Activated CD4-positive, alpha-beta T cell treated with anti-CD3 and anti-CD28 coated beads, Interleukin-2, amount 50 U/mL, for 4 hours (primary cell): ENCODE data around the gene C2CD5.
"Not testable (repeated sequence)": the region's sequence is repeated elsewhere in the genome, so short reads cannot be mapped to it uniquely, and the experiment has no call there.

Experiments
- DNase-seq, 2 experiments: peaks; one replicate each; pipeline ENCODE4 v3.0.0-alpha.2; 2020

The C2CD5 gene, protein sequence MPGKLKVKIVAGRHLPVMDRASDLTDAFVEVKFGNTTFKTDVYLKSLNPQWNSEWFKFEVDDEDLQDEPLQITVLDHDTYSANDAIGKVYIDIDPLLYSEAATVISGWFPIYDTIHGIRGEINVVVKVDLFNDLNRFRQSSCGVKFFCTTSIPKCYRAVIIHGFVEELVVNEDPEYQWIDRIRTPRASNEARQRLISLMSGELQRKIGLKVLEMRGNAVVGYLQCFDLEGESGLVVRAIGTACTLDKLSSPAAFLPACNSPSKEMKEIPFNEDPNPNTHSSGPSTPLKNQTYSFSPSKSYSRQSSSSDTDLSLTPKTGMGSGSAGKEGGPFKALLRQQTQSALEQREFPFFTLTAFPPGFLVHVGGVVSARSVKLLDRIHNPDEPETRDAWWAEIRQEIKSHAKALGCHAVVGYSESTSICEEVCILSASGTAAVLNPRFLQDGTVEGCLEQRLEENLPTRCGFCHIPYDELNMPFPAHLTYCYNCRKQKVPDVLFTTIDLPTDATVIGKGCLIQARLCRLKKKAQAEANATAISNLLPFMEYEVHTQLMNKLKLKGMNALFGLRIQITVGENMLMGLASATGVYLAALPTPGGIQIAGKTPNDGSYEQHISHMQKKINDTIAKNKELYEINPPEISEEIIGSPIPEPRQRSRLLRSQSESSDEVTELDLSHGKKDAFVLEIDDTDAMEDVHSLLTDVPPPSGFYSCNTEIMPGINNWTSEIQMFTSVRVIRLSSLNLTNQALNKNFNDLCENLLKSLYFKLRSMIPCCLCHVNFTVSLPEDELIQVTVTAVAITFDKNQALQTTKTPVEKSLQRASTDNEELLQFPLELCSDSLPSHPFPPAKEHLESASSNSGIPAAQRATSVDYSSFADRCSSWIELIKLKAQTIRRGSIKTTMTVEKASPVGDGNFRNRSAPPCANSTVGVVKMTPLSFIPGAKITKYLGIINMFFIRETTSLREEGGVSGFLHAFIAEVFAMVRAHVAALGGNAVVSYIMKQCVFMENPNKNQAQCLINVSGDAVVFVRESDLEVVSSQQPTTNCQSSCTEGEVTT

DNA sequence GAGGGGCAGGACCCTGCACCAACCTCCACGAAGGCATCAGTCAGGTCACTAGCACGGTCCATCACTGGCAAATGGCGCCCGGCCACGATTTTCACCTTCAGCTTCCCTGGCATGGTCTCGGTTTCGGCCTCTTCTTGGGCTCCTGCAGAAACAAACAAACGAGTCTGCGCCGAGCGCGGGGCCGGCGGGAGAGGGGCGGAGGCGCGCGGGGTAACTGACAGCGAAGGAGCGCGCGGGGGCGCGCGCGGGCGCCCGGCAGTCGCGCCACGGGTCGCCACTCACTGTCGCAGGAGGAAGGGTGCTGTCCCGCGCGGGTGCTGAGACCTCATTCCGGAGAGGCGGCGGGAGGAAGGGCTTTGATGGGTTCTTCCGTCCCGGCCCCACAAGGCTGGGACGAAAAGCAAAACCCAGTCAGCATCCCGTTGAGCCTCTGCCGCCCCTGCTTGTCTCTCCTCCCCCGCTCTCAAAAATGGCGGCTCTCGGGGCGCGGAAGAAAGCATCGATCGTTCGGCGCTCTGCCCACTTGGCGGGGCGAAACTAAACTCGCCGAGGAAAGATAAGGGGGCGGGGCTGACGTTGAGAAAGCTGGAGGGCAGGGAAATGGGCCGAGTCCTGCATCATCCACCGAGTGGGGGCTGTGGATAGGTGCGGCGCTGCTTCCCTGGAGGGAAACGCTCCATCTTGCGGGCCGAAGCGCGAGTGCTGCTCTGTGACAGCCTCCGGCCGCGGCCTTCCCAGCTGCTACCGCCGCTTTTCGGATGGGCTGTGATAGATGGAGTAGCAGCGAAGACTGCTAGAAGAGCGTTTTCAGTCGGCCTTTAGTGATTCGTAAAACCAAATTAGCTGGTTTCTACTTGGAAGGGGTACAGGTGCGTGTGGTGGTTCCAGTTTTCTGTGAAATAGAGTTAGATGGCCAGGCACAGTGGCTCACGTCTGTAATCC, at the start of gene C2CD5:
Gene C2CD5, minus strand, starts transcription at position 505 of the 942 bp plus-strand sequence. Its CDS starts 392 bp downstream, at position 113.
- peak; percentile 96 for DNase-seq

DNA sequence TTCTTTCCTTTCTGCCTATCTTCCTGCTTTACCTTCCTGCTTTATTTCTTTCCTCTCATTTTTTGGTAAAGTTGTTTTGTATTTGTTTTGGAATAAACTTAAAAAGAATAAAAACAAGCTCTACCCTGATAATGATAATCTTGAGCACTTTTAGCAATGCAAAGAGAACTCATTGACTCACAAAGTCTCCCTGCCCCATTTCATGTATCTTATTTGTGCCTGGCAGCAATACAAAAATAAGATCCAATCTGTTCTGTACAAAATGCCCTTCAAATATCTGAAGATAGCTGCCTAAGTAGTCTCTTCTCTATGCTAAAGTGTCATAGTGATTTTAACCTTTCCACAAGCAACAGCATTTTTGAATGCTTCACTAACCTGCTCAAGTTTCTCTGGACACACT, 49.5 kb upstream of the C2CD5 start:
- no peak for DNase-seq

DNA sequence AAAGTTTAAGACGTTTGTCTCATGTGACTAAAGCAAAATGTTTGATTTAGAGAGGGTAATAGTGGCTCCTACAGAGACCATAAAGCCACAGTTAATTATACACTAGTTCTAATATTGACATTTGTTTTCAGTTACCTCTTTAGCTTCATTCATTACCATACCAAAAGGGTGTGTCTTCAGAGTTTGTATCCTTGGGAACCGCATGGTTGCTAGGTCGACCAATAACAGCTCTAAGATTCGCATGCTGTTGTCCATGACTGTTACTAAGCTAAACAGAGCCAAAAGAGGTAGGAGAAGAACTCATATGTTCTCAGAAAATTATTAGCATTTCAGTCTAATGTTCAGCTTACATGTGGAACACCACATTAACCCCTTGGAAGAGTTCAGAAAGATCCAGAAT, 44.5 kb upstream of the C2CD5 start:
- DNase-seq = no peak

DNA sequence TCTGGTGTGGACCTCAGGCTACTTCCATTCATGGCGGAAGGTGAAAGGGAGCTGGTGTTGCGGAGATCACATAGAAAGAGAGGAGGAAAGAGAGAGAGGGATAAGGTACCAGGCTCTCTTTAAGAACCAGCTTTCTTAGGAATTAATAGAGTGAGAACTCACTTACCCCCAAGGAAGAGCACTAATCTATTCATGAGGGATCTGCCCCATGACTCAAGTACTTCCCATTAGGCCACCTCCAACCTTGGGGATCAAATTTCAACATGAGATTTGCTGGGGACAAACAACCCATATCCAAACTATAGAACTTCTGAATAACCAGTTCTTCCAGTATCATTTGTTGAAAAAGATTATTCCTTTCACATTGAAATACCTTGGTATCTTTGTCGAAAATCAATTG, 34.0 kb upstream of the C2CD5 start:
- no peak for DNase-seq

DNA sequence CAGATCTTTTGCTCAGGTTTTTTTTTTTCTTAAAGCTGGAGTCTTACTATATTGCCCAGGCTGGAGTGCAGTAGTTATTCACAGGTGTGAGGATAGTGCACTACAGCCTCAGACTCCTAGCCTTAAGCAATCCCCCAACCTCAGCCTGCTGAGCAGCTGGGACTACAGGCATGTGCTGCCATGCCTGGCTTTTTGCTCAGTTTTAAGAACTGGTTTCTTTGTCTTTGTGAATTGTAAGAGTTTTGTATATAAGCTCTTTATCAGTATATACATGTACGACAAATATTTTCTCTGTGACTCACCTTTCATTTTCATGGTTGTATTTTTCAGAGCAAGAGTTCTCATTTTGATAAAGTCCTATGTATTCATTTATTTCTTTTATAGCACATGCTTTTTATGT, 33.3 kb upstream of the C2CD5 start:
- DNase-seq = no peak

DNA sequence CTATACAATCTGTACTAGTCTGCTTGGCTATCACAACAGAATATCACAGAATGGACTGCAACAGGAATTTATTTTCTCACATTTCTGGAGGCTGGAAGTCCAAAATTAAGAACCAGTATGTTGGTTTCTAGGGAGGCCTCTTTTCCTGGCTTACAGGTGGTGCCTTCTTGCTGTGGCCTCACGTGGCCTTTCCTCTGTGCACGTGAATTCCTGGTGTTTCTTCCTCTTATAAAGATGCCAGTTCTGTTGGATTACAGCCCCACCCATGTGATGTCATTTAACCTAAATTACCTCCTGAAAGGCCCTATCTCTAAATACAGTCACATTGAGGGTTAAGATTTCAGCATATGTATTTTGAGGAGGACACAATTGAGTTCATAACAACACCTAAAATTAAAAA, 32.1 kb upstream of the C2CD5 start:
- DNase-seq = no peak

DNA sequence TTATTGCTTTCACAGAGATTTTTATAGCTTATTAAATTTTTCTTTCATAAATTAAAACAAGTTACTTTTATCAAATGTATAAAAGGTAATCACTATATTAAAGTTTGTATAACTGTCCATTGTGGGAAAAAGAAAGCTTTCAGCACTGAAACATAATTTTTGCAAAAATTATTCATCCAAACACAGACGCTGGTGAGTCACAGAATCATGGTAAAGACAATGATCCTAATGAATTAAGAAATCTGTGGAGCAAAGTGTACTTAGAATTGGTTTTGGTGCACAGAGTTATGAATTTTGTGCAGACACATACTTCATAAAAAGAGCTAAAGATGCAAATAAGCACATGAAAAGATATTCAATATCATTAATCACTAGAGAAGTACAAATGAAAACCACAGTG, 31.7 kb upstream of the C2CD5 start:
- no peak for DNase-seq

DNA sequence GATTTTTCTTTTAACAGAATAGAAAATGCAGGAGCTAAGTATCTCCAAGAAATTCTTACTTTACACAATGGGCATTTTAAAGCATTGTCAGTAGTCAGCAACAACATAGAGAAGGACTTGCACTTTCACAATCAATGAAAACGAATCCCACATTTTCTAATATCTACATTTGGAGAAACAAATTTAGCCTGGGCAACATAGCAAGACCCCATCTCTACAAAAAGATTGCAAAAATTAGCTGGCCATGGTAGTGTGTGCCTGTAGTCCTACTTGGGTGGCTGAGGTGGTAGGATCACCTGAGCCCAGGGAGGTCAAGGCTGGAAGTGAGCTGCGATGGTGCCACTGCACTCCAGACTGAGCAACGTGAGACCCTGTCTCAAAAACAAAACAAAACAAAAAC, 30.6 kb upstream of the C2CD5 start:
- DNase-seq = no peak

DNA sequence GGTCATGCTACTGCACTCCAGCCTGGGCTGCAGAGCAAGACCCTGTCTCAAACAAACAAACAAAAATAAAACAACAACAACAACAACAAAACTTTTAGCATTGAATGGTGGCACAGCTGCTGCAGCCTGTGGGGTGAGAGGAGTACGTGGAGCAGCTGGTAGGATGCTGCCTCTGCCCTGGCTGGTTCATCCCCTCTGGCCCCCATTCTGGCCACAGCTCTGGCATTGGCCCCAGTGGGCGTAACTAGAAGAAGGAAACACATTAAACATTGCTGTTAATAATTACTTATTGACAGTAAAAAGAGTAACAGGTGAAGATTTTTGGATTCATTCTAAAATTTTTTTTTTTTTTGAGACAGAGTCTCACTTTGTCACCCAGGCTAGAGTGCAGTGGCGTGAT, 28.8 kb upstream of the C2CD5 start:
- no peak for DNase-seq

DNA sequence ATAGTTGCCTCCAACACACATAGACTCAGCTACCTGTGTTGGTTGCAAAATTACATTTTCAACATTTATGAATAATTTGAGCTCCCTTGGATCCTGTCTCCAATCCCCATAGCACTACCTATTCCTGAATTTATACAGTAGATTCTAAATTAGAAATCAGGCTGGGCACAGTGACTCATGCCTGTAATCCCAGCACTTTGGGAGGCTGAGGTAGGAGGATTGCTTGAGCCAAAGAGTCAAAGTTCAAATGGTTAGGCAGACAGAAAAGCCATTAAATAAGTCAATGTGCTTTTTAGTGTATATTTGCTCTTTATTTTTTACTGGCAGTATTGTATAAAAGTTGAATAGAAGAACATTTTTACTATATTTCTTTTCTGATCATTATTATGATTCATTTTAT, 24.9 kb upstream of the C2CD5 start:
- DNase-seq = no peak

DNA sequence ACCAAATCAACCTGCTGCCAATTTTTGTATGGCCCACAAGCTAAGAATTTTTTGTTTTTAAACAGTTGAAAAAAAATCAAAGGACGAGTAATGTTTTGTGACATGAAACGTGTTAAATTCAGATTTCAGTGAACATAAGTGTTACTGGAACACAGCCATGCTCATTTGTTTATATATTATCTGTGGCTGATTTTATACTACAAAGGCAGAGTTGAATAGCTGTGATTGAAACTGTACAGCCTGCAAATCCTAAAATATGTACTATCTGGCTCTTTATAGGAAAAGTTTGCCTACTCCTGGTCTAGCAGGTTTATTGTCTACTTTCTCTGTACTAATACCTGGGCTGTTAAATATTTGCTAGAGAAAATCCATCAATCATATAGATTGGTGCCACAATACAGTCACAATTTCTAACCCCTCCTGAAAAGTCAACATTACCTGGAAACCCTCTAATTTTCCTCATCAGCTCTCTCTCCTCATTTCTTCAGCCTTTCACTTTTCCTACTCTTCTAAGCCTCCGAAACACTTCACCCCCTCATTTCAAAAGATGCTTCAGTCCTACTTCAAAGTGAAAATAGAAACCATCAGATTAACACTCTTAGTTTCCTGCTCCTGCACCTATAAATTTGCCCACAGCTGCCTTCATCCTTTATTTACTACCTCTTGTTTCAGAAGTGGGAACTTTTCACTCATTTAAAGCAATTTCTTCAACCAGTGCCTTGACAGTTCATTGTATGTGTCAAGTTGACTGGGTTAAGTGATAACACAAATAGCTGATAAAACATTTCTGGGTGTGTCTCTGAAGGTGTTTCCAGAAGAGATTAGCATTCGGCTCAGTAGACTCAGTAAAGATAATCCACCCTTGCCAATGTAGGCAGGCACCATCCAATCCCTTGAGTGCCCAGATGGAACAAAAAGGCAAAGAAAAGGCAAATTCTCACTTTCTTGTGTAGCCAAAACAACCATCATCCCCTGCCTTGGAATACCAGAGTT, 18.0 kb upstream of the C2CD5 start:
- no peak for DNase-seq

DNA sequence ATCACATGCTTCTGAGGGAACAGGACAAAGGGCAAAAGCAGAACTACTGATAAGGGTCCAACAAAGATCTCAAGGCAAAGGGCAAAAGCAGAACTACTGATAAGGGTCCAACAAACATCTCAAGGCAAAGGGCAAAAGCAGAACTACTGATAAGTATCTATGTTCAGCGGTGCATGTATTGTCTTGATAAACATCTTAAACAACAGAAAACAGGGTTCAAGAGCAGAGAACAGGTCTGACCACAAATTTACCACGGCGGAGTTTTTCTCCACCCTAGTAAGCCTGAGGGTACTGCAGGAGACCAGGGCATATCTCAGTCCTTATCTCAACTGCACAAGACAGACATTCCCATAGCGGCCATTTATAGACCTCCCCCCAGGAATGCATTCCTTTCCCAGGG, 10.4 kb upstream of the C2CD5 start:
- DNase-seq = not testable (repeated sequence)

DNA sequence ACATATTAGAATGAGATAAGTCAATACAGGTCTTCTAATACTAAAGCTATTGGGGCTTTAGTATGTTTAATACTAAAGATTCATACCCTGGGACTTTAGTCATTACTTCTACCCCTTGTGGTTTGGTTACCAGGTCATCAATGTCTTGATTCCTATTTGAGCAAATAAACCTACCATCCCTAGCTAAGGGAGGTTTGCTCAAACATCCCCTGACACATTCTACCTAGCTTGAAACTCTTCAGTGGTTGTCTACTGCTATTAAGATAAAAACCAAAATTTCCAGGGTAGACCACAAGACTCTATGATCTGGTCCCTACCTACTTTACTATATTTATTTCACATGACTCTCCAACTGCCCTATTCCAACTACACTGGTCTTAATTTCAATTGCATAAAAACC, 7.3 kb upstream of the C2CD5 start:
- DNase-seq = no peak

DNA sequence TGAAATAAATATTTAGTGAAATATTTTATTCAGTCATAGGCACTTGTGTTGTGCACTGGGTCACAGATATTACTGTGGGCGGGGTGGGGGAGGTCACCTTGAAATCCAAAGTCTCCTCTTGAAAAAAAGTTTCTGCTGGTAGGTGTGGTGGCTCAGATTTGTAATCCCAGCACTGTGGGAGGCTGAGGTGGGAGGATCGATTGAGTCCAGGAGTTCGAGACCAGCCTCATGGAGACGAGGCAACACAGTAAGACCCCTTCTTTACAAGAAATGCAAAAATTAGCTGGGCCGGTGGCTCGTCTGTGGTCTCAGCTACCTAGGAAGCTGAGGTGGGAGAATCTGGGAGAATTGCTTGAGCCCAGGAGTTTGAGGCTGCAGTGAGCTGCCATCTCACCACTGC, 913 bp upstream of the C2CD5 start:
- no peak for DNase-seq

DNA sequence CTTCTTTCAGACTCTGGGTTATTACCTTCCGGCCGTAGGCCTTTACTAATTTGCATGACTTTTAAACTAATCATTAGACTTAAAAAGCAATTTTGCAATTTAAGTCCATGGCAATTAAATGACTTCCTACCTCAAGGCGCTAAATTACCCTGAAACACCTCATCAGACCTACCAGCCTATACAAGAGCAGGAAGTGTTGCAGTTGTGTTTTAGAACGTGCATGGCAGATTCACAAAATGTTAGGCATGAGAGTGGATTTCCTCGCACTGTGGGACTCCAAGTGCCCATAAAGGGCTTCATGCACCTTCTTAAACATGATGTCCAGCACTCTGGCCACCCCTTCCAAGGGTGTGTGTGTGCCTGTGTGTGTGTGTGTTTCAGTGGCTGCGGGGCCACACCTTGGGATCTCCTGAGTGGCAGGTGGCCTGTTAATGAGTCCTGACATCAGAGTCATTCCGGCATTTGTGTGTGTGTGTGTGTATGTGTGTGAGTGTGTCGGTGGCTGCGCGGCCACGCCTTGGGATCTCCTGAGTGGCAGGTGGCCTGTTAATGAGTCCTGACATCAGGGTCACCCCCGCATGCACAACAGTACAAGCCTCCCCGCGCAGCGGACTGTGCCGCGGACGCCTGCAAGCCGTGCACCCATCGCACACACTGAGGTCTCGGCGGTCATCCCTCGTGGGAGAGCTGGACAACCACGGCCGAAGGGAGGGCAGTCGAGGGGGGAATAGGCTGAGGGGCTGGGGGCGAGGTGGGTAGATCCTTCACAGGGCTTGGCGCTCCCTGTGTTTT, 900 bp downstream of the C2CD5 start:
- peak; percentile 14 to 17 for DNase-seq

DNA sequence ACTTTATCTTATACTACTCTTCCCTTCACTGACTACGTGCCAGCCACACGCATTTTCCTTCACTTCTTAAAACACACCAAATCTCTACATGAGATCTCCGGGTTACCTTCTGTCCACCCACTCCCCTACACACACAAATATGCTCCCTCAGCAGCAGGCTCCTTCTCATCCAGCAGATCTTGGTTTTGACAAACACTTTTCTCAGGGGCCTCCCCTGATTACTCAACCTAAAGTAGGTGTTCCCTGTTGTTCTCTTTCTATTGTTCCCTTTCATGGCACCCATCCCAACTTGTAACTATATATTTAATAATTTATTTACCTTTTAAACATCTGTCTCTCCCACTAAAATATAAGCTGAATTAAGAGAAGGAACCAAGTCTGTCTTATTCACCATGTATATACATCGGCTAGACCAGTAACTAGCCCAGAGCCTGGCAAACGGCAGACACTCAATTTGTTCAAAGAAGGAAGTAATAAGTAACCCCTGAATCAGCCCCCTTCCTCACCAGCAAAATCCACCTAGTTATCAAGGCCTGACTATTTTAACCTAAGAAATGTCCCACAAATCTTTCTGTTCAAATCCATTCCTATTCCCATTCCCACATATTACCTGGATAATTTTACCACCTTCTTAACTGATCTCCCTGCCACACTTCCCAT, 2.7 kb downstream of the C2CD5 start:
- no peak for DNase-seq

DNA sequence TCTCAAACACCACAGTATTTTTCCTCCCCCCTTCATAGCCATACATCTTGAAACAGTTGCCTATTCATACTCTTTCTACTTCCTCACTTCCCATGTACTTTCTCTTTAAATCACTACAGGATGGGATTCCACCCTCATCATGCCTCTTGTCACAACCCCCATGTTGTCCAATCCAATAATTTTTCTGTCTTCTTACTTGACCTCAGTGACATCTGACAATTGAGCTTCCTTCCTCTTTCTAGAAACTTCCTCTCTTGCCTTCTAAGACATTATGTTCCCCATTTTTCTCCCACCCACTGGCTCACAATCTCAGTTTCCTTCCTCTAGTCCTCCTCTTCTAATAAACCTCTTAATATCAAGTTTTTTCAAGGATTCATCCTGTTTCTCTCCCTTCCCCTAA, 5.3 kb downstream of the C2CD5 start:
- no peak for DNase-seq

DNA sequence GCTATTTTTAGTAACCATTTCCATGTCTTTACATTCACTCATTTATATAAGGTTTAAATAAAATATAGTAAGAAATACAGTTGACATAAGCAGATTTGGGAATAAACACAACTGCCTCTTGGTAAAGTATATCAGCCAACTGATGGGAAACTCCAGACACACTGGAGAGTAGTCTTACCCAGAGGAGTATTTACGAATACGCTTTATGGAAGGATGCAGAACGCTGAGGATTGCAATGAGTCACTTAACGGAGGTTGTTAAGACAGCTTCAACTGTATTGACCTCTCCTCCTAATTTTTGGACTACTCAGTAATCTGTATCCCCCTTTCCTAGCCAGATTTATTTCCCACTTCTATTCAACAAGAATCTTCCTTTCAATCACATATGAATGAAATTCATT, 6.0 kb downstream of the C2CD5 start:
- DNase-seq = no peak

DNA sequence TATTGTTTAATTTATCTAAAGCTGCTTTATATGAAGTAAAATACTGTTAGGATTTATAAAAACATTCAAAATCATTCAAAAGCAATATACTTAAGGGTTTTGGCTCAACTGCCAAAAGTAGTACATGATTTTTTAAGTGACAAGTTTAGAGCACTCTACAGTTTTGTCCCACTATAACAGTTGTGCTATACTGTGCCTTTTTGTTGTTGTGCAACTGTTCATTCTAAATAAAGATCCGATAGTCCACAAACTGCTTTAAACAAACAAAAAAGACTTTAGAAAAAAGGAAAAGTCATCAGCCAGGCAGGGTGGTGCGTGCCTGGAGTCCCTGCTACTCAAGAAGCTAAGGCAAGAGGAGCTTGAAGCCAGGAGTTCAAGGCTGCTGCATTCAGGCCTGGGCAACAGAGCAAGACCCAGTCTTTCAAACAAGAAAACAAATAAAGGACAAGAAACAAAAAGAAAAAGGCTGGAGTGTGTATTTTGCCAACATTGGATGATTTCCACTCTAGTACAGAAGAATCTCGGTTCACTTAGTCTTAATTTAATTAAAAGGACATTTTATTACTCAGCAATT, 7.3 kb downstream of the C2CD5 start:
- DNase-seq = no peak
